H1 (cell line): Measurements from ENCODE around the gene KIZ.

Experiments
- TF ChIP-seq, protein P1 (sequence below): IDR thresholded peaks from 2 replicates; pipeline ENCODE4 v1.6.1; 2012; ENCODE audit warnings: low read length, inconsistent platforms
- TF ChIP-seq, protein P2 (sequence below), 3 experiments: IDR thresholded peaks; 1 replicate in 2 of 3; 2 replicates in 1 of 3; pipeline versions ENCODE4 v1.5.1 to v1.6.1; 2011; ENCODE audit warnings: low read length in 3 of 3, mild to moderate bottlenecking in 3 of 3, inconsistent platforms in 2 of 3, low read depth in 1 of 3, moderate library complexity in 1 of 3; ENCODE audit not compliant: insufficient read depth in 1 of 3; ENCODE audit errors: control extremely low read depth in 1 of 3

DNA sequence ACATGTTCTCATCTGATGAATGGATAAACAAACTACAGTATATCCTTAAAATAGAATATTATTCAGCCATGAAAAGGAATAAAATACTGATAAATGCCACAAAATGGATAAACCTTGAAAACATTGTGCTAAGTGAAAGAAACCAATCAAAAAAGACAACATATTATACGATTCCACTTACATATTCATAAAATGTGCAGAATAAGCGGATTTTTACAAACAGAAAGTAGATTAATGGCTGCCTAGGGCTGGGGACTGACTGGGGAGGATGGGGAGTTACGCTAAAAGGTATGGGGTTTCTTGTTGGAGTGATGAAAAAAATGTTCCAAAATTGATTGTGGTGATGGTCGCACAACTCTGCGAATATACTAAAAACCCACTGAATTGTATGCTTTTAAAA is 29.4 kb downstream of the KIZ start:
- TF ChIP-seq, protein P1, sequence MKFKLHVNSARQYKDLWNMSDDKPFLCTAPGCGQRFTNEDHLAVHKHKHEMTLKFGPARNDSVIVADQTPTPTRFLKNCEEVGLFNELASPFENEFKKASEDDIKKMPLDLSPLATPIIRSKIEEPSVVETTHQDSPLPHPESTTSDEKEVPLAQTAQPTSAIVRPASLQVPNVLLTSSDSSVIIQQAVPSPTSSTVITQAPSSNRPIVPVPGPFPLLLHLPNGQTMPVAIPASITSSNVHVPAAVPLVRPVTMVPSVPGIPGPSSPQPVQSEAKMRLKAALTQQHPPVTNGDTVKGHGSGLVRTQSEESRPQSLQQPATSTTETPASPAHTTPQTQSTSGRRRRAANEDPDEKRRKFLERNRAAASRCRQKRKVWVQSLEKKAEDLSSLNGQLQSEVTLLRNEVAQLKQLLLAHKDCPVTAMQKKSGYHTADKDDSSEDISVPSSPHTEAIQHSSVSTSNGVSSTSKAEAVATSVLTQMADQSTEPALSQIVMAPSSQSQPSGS: no peak
- TF ChIP-seq, protein P2, sequence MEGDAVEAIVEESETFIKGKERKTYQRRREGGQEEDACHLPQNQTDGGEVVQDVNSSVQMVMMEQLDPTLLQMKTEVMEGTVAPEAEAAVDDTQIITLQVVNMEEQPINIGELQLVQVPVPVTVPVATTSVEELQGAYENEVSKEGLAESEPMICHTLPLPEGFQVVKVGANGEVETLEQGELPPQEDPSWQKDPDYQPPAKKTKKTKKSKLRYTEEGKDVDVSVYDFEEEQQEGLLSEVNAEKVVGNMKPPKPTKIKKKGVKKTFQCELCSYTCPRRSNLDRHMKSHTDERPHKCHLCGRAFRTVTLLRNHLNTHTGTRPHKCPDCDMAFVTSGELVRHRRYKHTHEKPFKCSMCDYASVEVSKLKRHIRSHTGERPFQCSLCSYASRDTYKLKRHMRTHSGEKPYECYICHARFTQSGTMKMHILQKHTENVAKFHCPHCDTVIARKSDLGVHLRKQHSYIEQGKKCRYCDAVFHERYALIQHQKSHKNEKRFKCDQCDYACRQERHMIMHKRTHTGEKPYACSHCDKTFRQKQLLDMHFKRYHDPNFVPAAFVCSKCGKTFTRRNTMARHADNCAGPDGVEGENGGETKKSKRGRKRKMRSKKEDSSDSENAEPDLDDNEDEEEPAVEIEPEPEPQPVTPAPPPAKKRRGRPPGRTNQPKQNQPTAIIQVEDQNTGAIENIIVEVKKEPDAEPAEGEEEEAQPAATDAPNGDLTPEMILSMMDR (IDR thresholded peaks at IDR 0.05; ENCODE audit: control extremely low read depth in 1 of 3, insufficient read depth in 1 of 3, low read depth in 1 of 3, low read length in 3 of 3): no peak
